ENCODE results near the gene TAOK3. TPM values are rescaled to one million over a fixed set of nuclear protein-coding genes. Genes with fewer than 3 reads are reported as not detected.

Gene TAOK3
- total and polyA plus RNA-seq, 10 of the 15 experiments (the other 5 are each of a cell fraction or from before 2014, with no cell fraction given): 41.3 to 131 (median 57.8) TPM

DNA sequence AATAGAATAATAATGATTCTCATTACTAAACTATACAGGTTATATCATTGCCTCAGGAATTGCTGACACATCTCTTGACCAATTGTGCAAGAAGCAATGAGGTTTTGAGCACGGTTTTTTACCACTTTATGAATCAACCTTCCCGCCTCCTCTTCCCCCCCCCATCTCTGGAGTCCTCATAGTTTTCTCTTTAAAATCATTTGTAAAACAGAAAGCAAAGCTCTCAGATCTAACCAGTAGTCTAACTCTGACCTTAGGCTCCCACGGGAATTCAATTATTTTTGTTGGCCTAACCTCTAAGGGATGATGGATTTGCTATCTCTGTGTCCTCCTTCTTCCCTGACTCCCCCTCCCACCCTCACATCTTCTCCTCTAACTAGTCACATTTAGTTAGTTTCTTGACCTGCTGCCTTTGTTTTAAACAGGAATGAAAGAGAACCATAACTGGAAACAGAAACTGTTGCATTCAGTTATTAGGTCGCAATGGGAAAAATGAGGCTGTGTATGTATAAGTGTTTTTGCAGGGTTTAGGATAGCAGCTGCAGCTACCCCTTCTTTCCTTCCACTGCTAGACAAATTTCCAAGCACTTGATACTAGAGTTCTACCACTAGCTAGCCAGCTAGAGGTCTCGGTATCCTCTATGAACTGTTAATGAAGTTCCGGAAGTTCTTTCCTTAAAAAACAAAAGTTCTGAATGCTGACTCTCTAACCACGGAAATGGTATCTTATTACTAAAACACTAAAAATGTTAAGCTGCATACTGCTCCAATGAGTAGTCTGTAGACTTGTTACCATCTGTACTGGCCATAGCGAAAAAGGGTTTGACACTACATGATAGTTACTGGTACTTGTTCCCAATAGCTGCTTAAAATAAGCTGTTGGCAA, 65.4 kb downstream of the TAOK3 start (continued):
- no peak for TF ChIP-seq HDAC6 (IDR thresholded peaks at IDR 0.05; ENCODE audit: unreplicated experiment)
- no peak; the same call in 1 of the 2 replicates for TF ChIP-seq ZBTB40 (IDR thresholded peaks at IDR 0.05; ENCODE audit: borderline replicate concordance)
- peak; percentile 52; the same call in 1 of the 2 replicates for TF ChIP-seq NFIC (IDR thresholded peaks at IDR 0.05; ENCODE audit: low read depth, low read length)
- TF ChIP-seq SKIL (IDR thresholded peaks at IDR 0.05; ENCODE audit: low read depth, poor library complexity, severe bottlenecking): peak; percentile 34
- no peak for TF ChIP-seq IRF5 (IDR thresholded peaks at IDR 0.05; ENCODE audit: borderline replicate concordance)
- TF ChIP-seq CREM (IDR thresholded peaks at IDR 0.05; ENCODE audit: low read depth): peak; percentile 44; the same call in 1 of the 2 replicates
- TF ChIP-seq ZNF622 (IDR thresholded peaks at IDR 0.05): no peak
- no peak for TF ChIP-seq HDAC2 (IDR thresholded peaks at IDR 0.05)
- TF ChIP-seq ZNF217 (IDR thresholded peaks at IDR 0.05): no peak
- TF ChIP-seq SMARCA5 (IDR thresholded peaks at IDR 0.05): no peak
- TF ChIP-seq NFYB (IDR thresholded peaks at IDR 0.05; ENCODE audit: insufficient read depth, low read depth, low read length): peak; percentile 45; the same call in 1 of the 2 replicates
- TF ChIP-seq IRF4 (IDR thresholded peaks at IDR 0.05; ENCODE audit: low read depth, low read length): no peak
- TF ChIP-seq STAT3 (IDR thresholded peaks at IDR 0.05; ENCODE audit: low read depth, low read length): no peak
- TF ChIP-seq NRF1 (conservative IDR thresholded peaks at IDR 0.05; ENCODE audit: low read depth, low read length): no peak
- TF ChIP-seq MLLT1 (IDR thresholded peaks at IDR 0.05): 0 out of 2 replicates have a peak, but pooled peaks have one; percentile 26
- TF ChIP-seq LARP7 (IDR thresholded peaks at IDR 0.05): no peak
- TF ChIP-seq IKZF1 (conservative IDR thresholded peaks at IDR 0.05): peak; percentile 64
- no peak for TF ChIP-seq RELA (IDR thresholded peaks at IDR 0.05; ENCODE audit: borderline replicate concordance, partially characterized antibody)
- no peak for TF ChIP-seq SMC3 (IDR thresholded peaks at IDR 0.05; ENCODE audit: borderline replicate concordance, low read length)
- no peak; the same call in 1 of the 2 replicates for TF ChIP-seq RB1 (IDR thresholded peaks at IDR 0.05; ENCODE audit: borderline replicate concordance)
- peak in 1 of 2 experiments; percentile 73; a peak in 1 of 4 replicates for TF ChIP-seq CEBPB (IDR thresholded peaks at IDR 0.05; ENCODE audit: borderline replicate concordance in 1 of 2, low read depth in 2 of 2, low read length in 2 of 2)
